Measurements from ENCODE around the gene JAKMIP3. TPM values are rescaled to one million over a fixed set of nuclear protein-coding genes. Genes with fewer than 3 reads are reported as not detected.

Gene JAKMIP3
- total and polyA plus RNA-seq, 10 of the 15 experiments (the other 5 are each of a cell fraction or from before 2014, with no cell fraction given): 0.01 TPM; not detected in 7

- BruUV-seq (replicated peaks): no TSS peak
- Histone ChIP-seq H3K4me2 (ENCODE audit: control insufficient read depth, insufficient read depth) (no peak overlapping the region), H3K36me3 (ENCODE audit: control insufficient read depth in 2 of 2, insufficient read depth in 2 of 2, low read length in 1 of 2) (no peaks in the 10 kb centered on the region), H3K9me3 (replicated peaks; ENCODE audit: control insufficient read depth, insufficient read depth, low read length) (no peaks in the 10 kb centered on the region), H3K27me3 (replicated peaks in 1 of 2; ENCODE audit: control insufficient read depth in 2 of 2, insufficient read depth in 2 of 2, low read length in 1 of 2) (no peaks in the 10 kb centered on the region), H3K4me3 (no peak overlapping the region), H3K27ac (ENCODE audit: control insufficient read depth, insufficient read depth) (no peak overlapping the region), H3K9ac (ENCODE audit: control insufficient read depth, insufficient read depth, low read length) (no peak overlapping the region), H4K20me1 (ENCODE audit: control insufficient read depth, insufficient read depth) (no peaks in the 10 kb centered on the region), H3K4me1 (ENCODE audit: control insufficient read depth, insufficient read depth, low read length) (no peaks in the 10 kb centered on the region), H2AFZ (ENCODE audit: control insufficient read depth, low read depth, low read length) (no peak overlapping the region), H3K79me2 (ENCODE audit: control insufficient read depth, insufficient read depth, low read length) (no peaks in the 10 kb centered on the region)
- ChIA-PET POLR2A (no interaction called here), CTCF (no interaction called here), RAD21 (ENCODE audit: unreplicated experiment) (no interaction called here), SMC1A (ENCODE audit: uncharacterized antibody, unreplicated experiment) (no interaction called here)
- in situ Hi-C loops (cut with MboI): no loop called here
- no peak for FAIRE-seq
- ATAC-seq: no peak
- WGBS (ENCODE audit: insufficient coverage, insufficient replicate concordance, low lambda C conversion rate, missing lambda C conversion rate): 21% methylated on average over 5 of the region's 8 CpGs
- intact Hi-C loops (cut with micrococcal nuclease; ENCODE audit: unreplicated experiment): no loop called here
- TF ChIP-seq E2F8 (IDR thresholded peaks at IDR 0.05; ENCODE audit: low read depth, partially characterized antibody) (no peak), E2F4 (IDR thresholded peaks at IDR 0.05; ENCODE audit: low read depth, low read length) (no peak), MEF2B (IDR thresholded peaks at IDR 0.05; ENCODE audit: partially characterized antibody, poor library complexity, severe bottlenecking) (no peak), CBX5 (IDR thresholded peaks at IDR 0.05; ENCODE audit: low read depth) (no peak), ZSCAN29 (IDR thresholded peaks at IDR 0.05) (no peak), TBL1XR1 (IDR thresholded peaks at IDR 0.05; ENCODE audit: low read depth, low read length) (no peak), MTA3 (IDR thresholded peaks at IDR 0.05; ENCODE audit: borderline replicate concordance, low read length) (no peak), CTCF (IDR thresholded peaks at IDR 0.05 in 2 of 3, conservative IDR thresholded peaks at IDR 0.05 in 1 of 3; ENCODE audit: control insufficient read depth in 2 of 3, extremely low read depth in 1 of 3, insufficient read depth in 1 of 3, low read depth in 3 of 3, low read length in 3 of 3) (no peak), HDGF (IDR thresholded peaks at IDR 0.05) (no peak), IKZF2 (IDR thresholded peaks at IDR 0.05) (no peak), SPI1 (IDR thresholded peaks at IDR 0.05; ENCODE audit: borderline replicate concordance, insufficient read depth, low read depth, low read length) (no peak), STAT1 (conservative IDR thresholded peaks at IDR 0.05) (no peak), POU2F2 (IDR thresholded peaks at IDR 0.05; ENCODE audit: borderline replicate concordance, low read depth, low read length) (no peak), ZNF274 (IDR thresholded peaks at IDR 0.05; ENCODE audit: insufficient read depth, insufficient read length) (no peak)
- no peak for DNase-seq (ENCODE audit: low read depth, low spot score)
Observed at GRCh38 chr10:132102717-132103110, 37.0 kb downstream of the JAKMIP3 start.

All from GM12878 (cell line).